Neural cell (in vitro differentiated cells): ENCODE measurements around the gene NKAPD1.

Experiments
- CTCF ChIP-seq: fragments of 450-650 bp; IDR thresholded peaks from 2 replicates; pipeline ENCODE4 v1.5.1; 2014; ENCODE audit warnings: antibody characterized with exemption, mild to moderate bottlenecking, moderate library complexity; ENCODE audit not compliant: poor library complexity, severe bottlenecking
- EP300 ChIP-seq: fragments of 450-650 bp; conservative IDR thresholded peaks from 2 replicates; pipeline ENCODE4 v1.6.1; 2014; ENCODE audit warnings: antibody characterized with exemption, mild to moderate bottlenecking, moderate library complexity; ENCODE audit not compliant: poor library complexity, severe bottlenecking
- EZH2 ChIP-seq: fragments of 200-600, 300-800 bp; shearing (Covaris generic), sonication (generic); IDR thresholded peaks from 2 replicates; pipeline ENCODE4 v1.6.1; 2014; ENCODE audit warnings: antibody characterized with exemption, low read length, borderline replicate concordance, mild to moderate bottlenecking; ENCODE audit not compliant: insufficient read depth, poor library complexity, severe bottlenecking
- MXI1 ChIP-seq: fragments of 450-650 bp; conservative IDR thresholded peaks from 2 replicates; pipeline ENCODE4 v1.6.1; 2014; ENCODE audit warnings: antibody characterized with exemption, mild to moderate bottlenecking; ENCODE audit not compliant: poor library complexity, severe bottlenecking
- POLR2AphosphoS5 ChIP-seq: IDR thresholded peaks from 2 replicates; pipeline ENCODE4 v1.6.1; 2012
- REST ChIP-seq: IDR thresholded peaks from 2 replicates; pipeline ENCODE4 v1.6.1; 2012; ENCODE audit warnings: borderline replicate concordance
- SMC3 ChIP-seq: fragments of 450-650 bp; conservative IDR thresholded peaks from 2 replicates; pipeline ENCODE4 v1.6.1; 2014; ENCODE audit warnings: antibody characterized with exemption, mild to moderate bottlenecking, moderate library complexity; ENCODE audit not compliant: poor library complexity

- TF ChIP-seq CTCF (no peak), REST (no peak), EZH2 (no peak), SMC3 (no peak), POLR2AphosphoS5 (no peak), EP300 (no peak), MXI1 (no peak)
Observed at GRCh38 chr11:112123129-112123528, 49.0 kb downstream of the NKAPD1 start.
